IMR-90 (cell line): ENCODE data around the gene PRRC2B. TPM values are rescaled to one million over a fixed set of nuclear protein-coding genes. Genes with fewer than 3 reads are reported as not detected.

Experiments
- ATAC-seq: fragments of 200-7000 bp; cut with Tn5 transposase; 2 replicates; pipeline ENCODE4 v1.9.1; 2020; ENCODE audit warnings: low read depth, mild to moderate bottlenecking, moderate library complexity
- BruUV-seq: library from RNA; stranded (reverse); fragments of 400-500 nt; replicated peaks from 2 replicates; lab custom pipeline; 2021; lab: Mats Ljungman, UMichigan
- CTCF ChIA-PET: fragments of 300-600 bp; formaldehyde crosslinking; extraction: SDS; loops from one replicate; lab custom pipeline; 2021; ENCODE audit warnings: antibody characterized with exemption; lab: Yijun Ruan, JAX
- POLR2A ChIA-PET: fragments of 300-600 bp; sonication (Branson Sonifier 250); formaldehyde crosslinking; loops from one replicate; lab custom pipeline; 2022; ENCODE audit warnings: antibody characterized with exemption; ENCODE audit not compliant: unreplicated experiment; lab: Charles Lee
- DNase-seq: peaks from one replicate; pipeline ENCODE4 v3.0.0; 2013
- H2AFZ ChIP-seq: replicated peaks from 2 replicates; pipeline ENCODE3; 2013; ENCODE audit warnings: low read length, mild to moderate bottlenecking; ENCODE audit not compliant: poor library complexity
- H2AK5ac ChIP-seq: 2 replicates; pipeline ENCODE4 v1.6.1; 2013; ENCODE audit warnings: low read depth, low read length, inconsistent platforms
- H2AK9ac ChIP-seq: replicated peaks from 2 replicates; pipeline ENCODE3; 2013; ENCODE audit warnings: mild to moderate bottlenecking, low read depth, low read length, moderate library complexity; ENCODE audit not compliant: poor library complexity
- H2BK120ac ChIP-seq: 2 replicates; pipeline ENCODE4 v1.6.1; 2013; ENCODE audit warnings: low read depth, low read length, inconsistent platforms
- H2BK15ac ChIP-seq: 3 replicates; pipeline ENCODE4 v1.6.1; 2013; ENCODE audit warnings: low read depth, low read length, inconsistent platforms
- H2BK20ac ChIP-seq: 2 replicates; pipeline ENCODE4 v1.6.1; 2013; ENCODE audit warnings: low read depth, mild to moderate bottlenecking, inconsistent platforms, low read length, moderate library complexity
- H2BK5ac ChIP-seq: 2 replicates; pipeline ENCODE4 v1.6.1; 2013; ENCODE audit warnings: mild to moderate bottlenecking, low read depth, low read length, inconsistent platforms; ENCODE audit not compliant: poor library complexity, severe bottlenecking
- H3K14ac ChIP-seq: replicated peaks from 2 replicates; pipeline ENCODE4 v1.6.1; 2013; ENCODE audit warnings: low read depth, low read length, inconsistent platforms
- H3K18ac ChIP-seq: 2 replicates; pipeline ENCODE4 v1.6.1; 2013; ENCODE audit warnings: low read depth, low read length, control low read depth
- H3K23ac ChIP-seq: 2 replicates; pipeline ENCODE4 v1.6.1; 2013; ENCODE audit warnings: low read depth, low read length, inconsistent platforms
- H3K27ac ChIP-seq: 2 replicates; pipeline ENCODE4 v1.5.1; 2013; ENCODE audit warnings: mild to moderate bottlenecking, control low read depth, low read length; ENCODE audit not compliant: insufficient read depth
- H3K27me3 ChIP-seq: 2 replicates; pipeline ENCODE4 v1.6.1; 2013; ENCODE audit warnings: low read length; ENCODE audit not compliant: control insufficient read depth, insufficient read depth
- H3K36me3 ChIP-seq: 2 replicates; pipeline ENCODE4 v1.6.1; 2013; ENCODE audit warnings: low read length, mixed read lengths; ENCODE audit not compliant: control insufficient read depth, insufficient read depth
- H3K4ac ChIP-seq: 2 replicates; pipeline ENCODE4 v1.6.1; 2013; ENCODE audit warnings: low read depth, low read length, inconsistent platforms
- H3K4me1 ChIP-seq: 2 replicates; pipeline ENCODE4 v1.6.1; 2013; ENCODE audit warnings: low read length, mixed read lengths; ENCODE audit not compliant: control insufficient read depth, insufficient read depth
- H3K4me2 ChIP-seq: 2 replicates; pipeline ENCODE4 v1.6.1; 2013; ENCODE audit warnings: low read depth, mild to moderate bottlenecking, control low read depth, low read length, moderate library complexity
- H3K4me3 ChIP-seq: 2 replicates; pipeline ENCODE4 v1.5.1; 2013; ENCODE audit warnings: low read depth, mild to moderate bottlenecking, control low read depth, low read length, moderate library complexity; ENCODE audit not compliant: insufficient read depth
- H3K56ac ChIP-seq: 2 replicates; pipeline ENCODE4 v1.6.1; 2013; ENCODE audit warnings: low read length, inconsistent platforms; ENCODE audit not compliant: insufficient read depth; ENCODE audit errors: extremely low read depth
- H3K79me1 ChIP-seq, 2 experiments: 2 replicates each; pipeline ENCODE4 v1.6.1; 2013; ENCODE audit warnings: low read length in 2 of 2, inconsistent platforms in 1 of 2, low read depth in 1 of 2
- H3K9ac ChIP-seq: 2 replicates; pipeline ENCODE4 v1.6.1; 2013; ENCODE audit warnings: low read depth, low read length, control low read depth
- H3K9me1 ChIP-seq: 2 replicates; pipeline ENCODE4 v1.6.1; 2013; ENCODE audit warnings: low read length, inconsistent platforms; ENCODE audit not compliant: insufficient read depth
- H3K9me3 ChIP-seq: 2 replicates; pipeline ENCODE4 v1.6.1; 2013; ENCODE audit warnings: low read length; ENCODE audit not compliant: control insufficient read depth, insufficient read depth
- H4K20me1 ChIP-seq: 2 replicates; pipeline ENCODE4 v1.6.1; 2013; ENCODE audit warnings: low read length, inconsistent platforms; ENCODE audit not compliant: insufficient read depth
- H4K5ac ChIP-seq: 2 replicates; pipeline ENCODE4 v1.6.1; 2013; ENCODE audit warnings: mild to moderate bottlenecking, low read depth, low read length, control low read depth
- H4K8ac ChIP-seq, 2 experiments: 2 replicates each; pipeline ENCODE4 v1.6.1; 2013; ENCODE audit warnings: low read depth in 2 of 2, low read length in 2 of 2, control low read depth in 1 of 2, inconsistent platforms in 1 of 2
- H4K91ac ChIP-seq: 2 replicates; pipeline ENCODE4 v1.6.1; 2013; ENCODE audit warnings: low read depth, low read length, inconsistent platforms; ENCODE audit not compliant: insufficient read depth
- BHLHE40 ChIP-seq: fragments of 150-350 bp; IDR thresholded peaks from 2 replicates; pipeline ENCODE4 v1.6.1; 2016; ENCODE audit warnings: mild to moderate bottlenecking, low read depth, low read length
- CEBPB ChIP-seq: IDR thresholded peaks from 2 replicates; pipeline ENCODE4 v1.6.1; 2012; ENCODE audit warnings: low read depth, low read length, improper control_type of control experiment
- CHD1 ChIP-seq: IDR thresholded peaks from 2 replicates; pipeline ENCODE4 v1.6.1; 2012; ENCODE audit warnings: low read depth, low read length, improper control_type of control experiment
- CTCF ChIP-seq: conservative IDR thresholded peaks from 2 replicates; pipeline ENCODE4 v1.5.1; 2012; ENCODE audit warnings: mild to moderate bottlenecking, low read depth, low read length, improper control_type of control experiment
- ELK1 ChIP-seq: fragments of 150-350 bp; IDR thresholded peaks from 2 replicates; pipeline ENCODE4 v1.6.1; 2016; ENCODE audit warnings: low read depth, mild to moderate bottlenecking, low read length, moderate library complexity, borderline replicate concordance
- FOS ChIP-seq: fragments of 150-350 bp; IDR thresholded peaks from 2 replicates; pipeline ENCODE4 v1.6.1; 2016; ENCODE audit warnings: low read depth, low read length
- MAFK ChIP-seq: IDR thresholded peaks from 2 replicates; pipeline ENCODE4 v1.6.1; 2012; ENCODE audit warnings: low read depth, low read length, improper control_type of control experiment
- MAZ ChIP-seq: IDR thresholded peaks from 2 replicates; pipeline ENCODE4 v1.6.1; 2012; ENCODE audit warnings: low read depth, mild to moderate bottlenecking, low read length, improper control_type of control experiment, moderate library complexity, borderline replicate concordance
- MXI1 ChIP-seq: IDR thresholded peaks from 2 replicates; pipeline ENCODE4 v1.6.1; 2012; ENCODE audit warnings: low read depth, mild to moderate bottlenecking, low read length, moderate library complexity, borderline replicate concordance
- NFE2L2 ChIP-seq: fragments of 150-350 bp; IDR thresholded peaks from 2 replicates; pipeline ENCODE4 v1.6.1; 2016; ENCODE audit warnings: low read depth, mild to moderate bottlenecking, low read length
- POLR2A ChIP-seq: IDR thresholded peaks from 2 replicates; pipeline ENCODE4 v1.6.1; 2012; ENCODE audit warnings: mild to moderate bottlenecking, low read depth, low read length
- RAD21 ChIP-seq: IDR thresholded peaks from 2 replicates; pipeline ENCODE4 v1.6.1; 2012; ENCODE audit warnings: low read length, improper control_type of control experiment
- RCOR1 ChIP-seq: IDR thresholded peaks from 2 replicates; pipeline ENCODE4 v1.6.1; 2012; ENCODE audit warnings: mild to moderate bottlenecking, low read length, improper control_type of control experiment; ENCODE audit not compliant: insufficient replicate concordance
- RFX5 ChIP-seq: IDR thresholded peaks from 2 replicates; pipeline ENCODE4 v1.8.0; 2012; ENCODE audit warnings: low read depth, mild to moderate bottlenecking, low read length, moderate library complexity
- SMC3 ChIP-seq: fragments of 150-350 bp; IDR thresholded peaks from 2 replicates; pipeline ENCODE4 v1.6.1; 2016; ENCODE audit warnings: low read depth, mild to moderate bottlenecking, antibody characterized with exemption, low read length, moderate library complexity
- USF2 ChIP-seq: fragments of 150-350 bp; IDR thresholded peaks from 2 replicates; pipeline ENCODE4 v1.6.1; 2017; ENCODE audit warnings: mild to moderate bottlenecking, antibody characterized with exemption, low read length, low read depth
- dilution Hi-C: fragments of 300-500 bp; cut with HindIII; formaldehyde crosslinking; loops from one replicate; pipeline ENCODE4 v1.14.3; 2018; ENCODE audit warnings: low sequenced_read_pairs; ENCODE audit not compliant: unreplicated experiment
- in situ Hi-C: fragments of 300-500 bp; cut with MboI; formaldehyde crosslinking; loops from 3 replicates; pipeline ENCODE4 v1.14.3; 2019; ENCODE audit warnings: low sequenced_read_pairs, inconsistent platforms, mixed read lengths
- intact Hi-C: fragments of 100-400 bp; cut with micrococcal nuclease; formaldehyde crosslinking; loops from 2 replicates; pipeline ENCODE4 v1.10.0; 2022
- polyA plus RNA-seq, 3 experiments: library from polyadenylated mRNA; depleted of rRNA; stranded (reverse); fragments of >200 nt; gene quantifications; 2 replicates each; pipeline ENCODE4 v1.2.3, GENCODE V29; 2012; ENCODE audit warnings: low replicate concordance in 1 of 3
- total RNA-seq: library from RNA; depleted of rRNA; stranded (reverse); fragments of >200 nt; gene quantifications from 2 replicates; pipeline ENCODE4 v1.2.3, GENCODE V29; 2012

Gene PRRC2B
- total and polyA plus RNA-seq, 2 of the 4 experiments (the other 2 are of a cell fraction), result 19.4 to 39.1 TPM

DNA sequence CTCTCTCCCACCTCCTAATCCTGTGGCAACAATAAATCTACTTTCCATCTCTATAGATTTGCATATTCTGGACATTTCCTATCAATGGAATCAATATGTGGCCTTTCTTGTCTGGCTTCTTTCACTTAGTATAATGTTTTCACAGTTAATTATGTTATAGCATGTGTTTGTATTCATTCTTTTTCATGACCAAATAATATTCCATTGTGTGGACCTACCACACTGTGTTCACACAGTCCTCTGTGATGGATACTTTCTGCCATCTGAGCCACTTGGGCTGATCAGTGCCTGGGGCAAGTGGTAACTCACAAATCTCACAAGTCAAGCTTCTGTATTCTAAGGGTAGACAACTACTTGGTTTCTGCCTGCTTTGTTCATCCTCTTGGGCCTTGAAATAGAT, 60.1 kb downstream of the PRRC2B start:
- H3K56ac ChIP-seq, result no peak overlapping the region
- no peaks in the 10 kb centered on the region for H3K4me1 ChIP-seq
- H3K36me3 ChIP-seq, result peaks cover 45% of the 10 kb centered on the region
- no peak overlapping the region for H4K8ac ChIP-seq
- no peak for TF ChIP-seq POLR2A
- no peak for TF ChIP-seq SMC3
- TF ChIP-seq BHLHE40, result no peak
- no peak for TF ChIP-seq RFX5
- no peak for TF ChIP-seq CHD1
- no peak for TF ChIP-seq CEBPB
- no peak for TF ChIP-seq ELK1
- no peak for TF ChIP-seq MAZ
- TF ChIP-seq FOS, result no peak
- no peak for TF ChIP-seq MAFK
- TF ChIP-seq RCOR1, result no peak
- no peak for TF ChIP-seq RAD21
- TF ChIP-seq USF2, result no peak
- TF ChIP-seq NFE2L2, result no peak
- TF ChIP-seq MXI1, result no peak
- no peak for TF ChIP-seq CTCF
- no peak overlapping the region for H3K4me3 ChIP-seq
- H3K9me3 ChIP-seq, result no peaks in the 10 kb centered on the region
- H2BK15ac ChIP-seq, result no peak overlapping the region
- no peak overlapping the region for H2AFZ ChIP-seq
- H4K20me1 ChIP-seq, result peaks cover 14% of the 10 kb centered on the region; the same call in 1 of the 2 replicates
- H2AK9ac ChIP-seq, result no peak overlapping the region
- H2AK5ac ChIP-seq, result no peak overlapping the region
- intact Hi-C loops, result no loop called here
- DNase-seq, result no peak
- H2BK20ac ChIP-seq, result no peak overlapping the region
- POLR2A ChIA-PET, result no interaction called here
- H3K4me2 ChIP-seq, result no peak overlapping the region
- peaks cover 32 to 51% of the 10 kb centered on the region in 2 experiments for H3K79me1 ChIP-seq
- H4K91ac ChIP-seq, result no peak overlapping the region
- no peak overlapping the region for H3K14ac ChIP-seq
- no peak overlapping the region for H2BK120ac ChIP-seq
- ATAC-seq, result no peak
- H2BK5ac ChIP-seq, result no peak overlapping the region
- peaks cover 7% of the 10 kb centered on the region; the same call in 1 of the 2 replicates for H3K9me1 ChIP-seq
- no TSS peak for BruUV-seq
- in situ Hi-C loops, result no loop called here
- H4K5ac ChIP-seq, result no peak overlapping the region
- no peak overlapping the region for H3K27ac ChIP-seq
- no peaks in the 10 kb centered on the region for H3K27me3 ChIP-seq
- dilution Hi-C loops, result no loop called here
- H3K4ac ChIP-seq, result no peak overlapping the region
- CTCF ChIA-PET, result no interaction called here
- H3K18ac ChIP-seq, result no peak overlapping the region
- H3K9ac ChIP-seq, result no peak overlapping the region
- H3K23ac ChIP-seq, result no peak overlapping the region; the same call in 1 of the 2 replicates
